Heart right ventricle (tissue), 16 donors: ENCODE measurements around the gene SLC66A1. TPM values are rescaled to one million over a fixed set of nuclear protein-coding genes. Genes with fewer than 3 reads are reported as not detected.

Experiments
- ATAC-seq, 8 donors: fragments of 200-7000 bp; cut with Tn5 transposase; one replicate each; pipeline ENCODE4 v1.9.1; 2020; ENCODE audit warnings: mild to moderate bottlenecking in 8 of 8, moderate library complexity in 8 of 8, moderate number of reproducible peaks in 1 of 8
- DNase-seq, 2 donors: peaks; one replicate each; pipeline ENCODE4 v3.0.0-alpha.2; 2020
- H3K27ac ChIP-seq, 10 donors: fragments of 200-600 bp; sonication (generic) in 2 of 10; one replicate each; pipeline versions ENCODE4 v1.5.0 to v1.8.0; 2020 to 2022; ENCODE audit warnings: mild to moderate bottlenecking in 3 of 10
- H3K27me3 ChIP-seq, 7 donors: fragments of 200-600 bp; one replicate each; pipeline ENCODE4 v1.8.0; 2021 to 2022; ENCODE audit warnings: mild to moderate bottlenecking in 2 of 7
- H3K36me3 ChIP-seq, 9 donors: fragments of 200-600 bp; sonication (generic) in 1 of 9; one replicate each; pipeline versions ENCODE4 v1.5.0 to v1.8.0; 2020 to 2022; ENCODE audit warnings: mild to moderate bottlenecking in 2 of 9
- H3K4me1 ChIP-seq, 9 donors: fragments of 200-600 bp; sonication (generic) in 1 of 9; one replicate each; pipeline versions ENCODE4 v1.5.0 to v1.8.0; 2020 to 2022; ENCODE audit warnings: mild to moderate bottlenecking in 4 of 9
- H3K4me3 ChIP-seq, 10 donors: fragments of 200-600 bp; sonication (generic) in 2 of 10; one replicate each; pipeline versions ENCODE4 v1.5.0 to v1.8.0; 2020 to 2022; ENCODE audit warnings: mild to moderate bottlenecking in 7 of 10, moderate library complexity in 2 of 10
- H3K9me3 ChIP-seq, 11 donors: fragments of 200-600 bp in 10 of 11; sonication (generic) in 2 of 11; one replicate each; pipeline versions ENCODE4 v1.5.0 to v1.8.0; 2013 to 2022; ENCODE audit warnings: mild to moderate bottlenecking in 2 of 11, control low read depth in 1 of 11, moderate library complexity in 1 of 11
- WGBS, 2 donors: extraction: QIAGEN DNeasy Blood & Tissue Kit; methylation state at CpG; one replicate each; pipeline ENCODE4 v1.1.7; 2013; ENCODE audit warnings: inconsistent platforms in 1 of 2; 5-methylcytosine and 5-hydroxymethylcytosine counted together
- intact Hi-C, 10 donors: fragments of 100-400 bp; cut with DNase I; formaldehyde crosslinking; loops; one replicate each; pipeline versions ENCODE4 v1.11.1 to v1.14.2; 2022
- polyA plus RNA-seq, 2 donors: library from polyadenylated mRNA; stranded (reverse); fragments of 200-250 nt; gene quantifications; one replicate each; pipeline ENCODE4 v1.2.3, GENCODE V29; 2013
- total RNA-seq, 10 donors: library from RNA; stranded (reverse); fragmentation: NEBNext Ultra II Directional in 3 of 10; extraction: Animal tissue kit (Norgen Biotek cat#: 25700) in 3 of 10; gene quantifications; one replicate each; pipeline versions ENCODE4 v1.2.1 to v1.2.4, GENCODE V29; 2021 to 2023
- TF ChIP-seq, protein P1 (sequence below), 9 donors: fragments of 200-600 bp; sonication (generic) in 2 of 9; IDR thresholded peaks; one replicate each; pipeline versions ENCODE4 v1.5.0 to v1.8.0; 2021 to 2022; ENCODE audit warnings: antibody characterized with exemption in 9 of 9, mild to moderate bottlenecking in 5 of 9, moderate library complexity in 1 of 9
- donor health status: Arrhythmogenic right ventricular cardiomyopathy.
- donor health status: ischemic (EF 13 %, LVEDD 7.1; RV severe dilation, severe dysfunction).
- donor health status: healthy with polysubstance abuse.
- donor health status: DM: no; HTN: yes; CAD: no.
- donor health status: DM: no; HTN: no; CAD: no.
- donor health status: ischemic (EF 25% LVEDD 6.9; RV normal size, moderate dysfunction).
- donor health status: ischemic (EF 25% LVEDD 5.7; RV mildly dilated, moderate dysfunction).
- donor health status: healthy.
- donor health status: DM: yes; HTN: yes; CAD: no.
- donor health status: Ischemic cardiomyopathy.
- donor health status: ischemic (EF 35%, LVEDD 5.7; RV mildly dilated, moderate dysfunction).
- donor health status: nonischemic (EF 11% LVEDD 7.7; RV severe dilation, severe dysfunction).
- donor health status: DM: yes; HTN: yes; CAD: no.
- donor health status: PGD.
- donor health status: ischemic (EF 29% LVEDD 5.4; RV normal size, mild dysfunction).
- donor health status: nonischemic (EF 23%, LVEDD 6.1; RV moderate dilation, normal function).

SLC66A1 gene
- total and polyA plus RNA-seq, 12 donors = 4.2 to 18.0 (median 7.1) TPM

DNA sequence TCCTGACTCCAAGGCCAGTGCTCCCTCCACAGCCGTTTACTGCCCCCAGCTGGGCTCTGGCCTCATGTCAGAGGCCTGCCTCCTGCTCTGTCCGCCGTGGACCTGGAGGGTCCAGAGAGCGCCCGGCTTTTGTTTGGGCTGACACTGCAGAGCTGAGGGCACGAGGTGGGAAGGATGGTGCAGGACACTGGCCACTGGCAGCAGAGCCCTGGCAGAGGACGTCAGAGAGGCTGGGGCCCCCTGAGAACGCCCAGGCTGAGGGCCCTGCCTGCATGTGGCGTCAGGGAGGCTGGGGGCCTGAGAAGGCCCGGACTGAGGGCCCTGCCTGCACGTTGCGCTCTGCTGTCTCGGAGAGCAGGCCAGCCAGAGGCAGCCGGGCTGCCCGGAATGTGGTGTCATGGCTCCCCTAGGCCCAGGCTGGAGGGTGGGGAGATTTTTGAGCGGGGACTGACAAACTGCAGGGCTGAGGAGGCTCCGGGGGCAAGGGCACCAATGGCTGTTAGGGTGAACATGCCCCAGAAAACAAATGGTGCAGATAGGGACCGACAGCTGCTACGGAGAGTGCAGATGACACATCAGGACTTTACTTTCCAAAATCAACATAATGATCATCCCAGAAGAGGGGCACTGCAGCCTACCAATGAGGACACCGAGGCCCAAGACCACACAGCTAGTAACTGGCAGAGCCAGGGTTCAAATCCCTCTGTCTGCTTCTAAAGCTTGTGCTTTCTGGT is 31.7 kb downstream of the SLC66A1 start:
- Histone ChIP-seq H3K27me3 (no peaks in the 10 kb centered on the region), H3K4me3 (no peak overlapping the region), H3K9me3 (no peaks in the 10 kb centered on the region), H3K4me1 (peaks cover 3 to 34% (median 20%) of the 10 kb centered on the region in 9 donors), H3K27ac (peak overlapping the region in 2 of 10 donors; percentile 10), H3K36me3 (peaks cover 0 to 92% (median 19%) of the 10 kb centered on the region in 9 donors)
- TF ChIP-seq, protein P1, sequence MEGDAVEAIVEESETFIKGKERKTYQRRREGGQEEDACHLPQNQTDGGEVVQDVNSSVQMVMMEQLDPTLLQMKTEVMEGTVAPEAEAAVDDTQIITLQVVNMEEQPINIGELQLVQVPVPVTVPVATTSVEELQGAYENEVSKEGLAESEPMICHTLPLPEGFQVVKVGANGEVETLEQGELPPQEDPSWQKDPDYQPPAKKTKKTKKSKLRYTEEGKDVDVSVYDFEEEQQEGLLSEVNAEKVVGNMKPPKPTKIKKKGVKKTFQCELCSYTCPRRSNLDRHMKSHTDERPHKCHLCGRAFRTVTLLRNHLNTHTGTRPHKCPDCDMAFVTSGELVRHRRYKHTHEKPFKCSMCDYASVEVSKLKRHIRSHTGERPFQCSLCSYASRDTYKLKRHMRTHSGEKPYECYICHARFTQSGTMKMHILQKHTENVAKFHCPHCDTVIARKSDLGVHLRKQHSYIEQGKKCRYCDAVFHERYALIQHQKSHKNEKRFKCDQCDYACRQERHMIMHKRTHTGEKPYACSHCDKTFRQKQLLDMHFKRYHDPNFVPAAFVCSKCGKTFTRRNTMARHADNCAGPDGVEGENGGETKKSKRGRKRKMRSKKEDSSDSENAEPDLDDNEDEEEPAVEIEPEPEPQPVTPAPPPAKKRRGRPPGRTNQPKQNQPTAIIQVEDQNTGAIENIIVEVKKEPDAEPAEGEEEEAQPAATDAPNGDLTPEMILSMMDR (IDR thresholded peaks at IDR 0.05) = no peak
- intact Hi-C loops = loop anchor here in 7 of 10 donors (2.0 to 5.0 kb wide), 4 partner anchors 239 to 314 kb away; no protein-coding TSS in a partner anchor
- WGBS, 2 donors = 88 to 90% methylated on average over 20 of the region's 20 CpGs
- DNase-seq (no peak), ATAC-seq (no peak)

DNA sequence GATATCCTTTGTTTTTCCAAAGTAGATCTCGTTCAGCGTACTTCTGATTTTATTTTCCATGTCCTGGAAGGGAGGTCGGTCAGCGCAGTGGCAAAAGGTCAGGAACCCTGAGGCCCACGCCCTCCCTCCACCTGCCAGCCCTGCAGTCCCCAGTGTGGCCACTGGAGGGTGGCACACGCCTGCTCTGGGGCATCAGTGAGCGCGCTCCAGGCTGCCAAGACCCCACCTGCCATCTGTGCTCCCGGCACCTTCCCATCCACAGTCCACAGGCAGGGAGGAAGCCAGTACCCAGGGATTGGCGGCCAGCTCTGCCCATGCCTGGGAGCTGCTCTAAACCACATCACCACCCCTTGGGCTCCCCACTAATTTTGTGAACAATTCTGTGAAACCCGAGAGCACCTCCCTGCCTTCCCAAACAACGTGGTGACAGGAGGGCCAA is 32.3 kb downstream of the SLC66A1 start:
- H3K27ac ChIP-seq = peak overlapping the region in 2 of 10 donors; percentile 10
- TF ChIP-seq, protein P1 (IDR thresholded peaks at IDR 0.05) = peak; percentile 84 to 94 (median 87)
- ATAC-seq (peak; percentile 66 to 76 (median 74)), DNase-seq (peak; percentile 54 to 70)
- H3K27me3 ChIP-seq = no peaks in the 10 kb centered on the region
- H3K9me3 ChIP-seq = no peaks in the 10 kb centered on the region
- peaks cover 0 to 92% (median 20%) of the 10 kb centered on the region in 9 donors for H3K36me3 ChIP-seq
- H3K4me1 ChIP-seq = peaks cover 3 to 34% (median 20%) of the 10 kb centered on the region in 9 donors
- no peak overlapping the region for H3K4me3 ChIP-seq
- intact Hi-C loops = loop anchor here in 7 of 10 donors (2.0 to 5.0 kb wide), 4 partner anchors 238 to 313 kb away; no protein-coding TSS in a partner anchor
- WGBS, 2 donors = 66 to 69% methylated on average over 12 of the region's 12 CpGs

DNA sequence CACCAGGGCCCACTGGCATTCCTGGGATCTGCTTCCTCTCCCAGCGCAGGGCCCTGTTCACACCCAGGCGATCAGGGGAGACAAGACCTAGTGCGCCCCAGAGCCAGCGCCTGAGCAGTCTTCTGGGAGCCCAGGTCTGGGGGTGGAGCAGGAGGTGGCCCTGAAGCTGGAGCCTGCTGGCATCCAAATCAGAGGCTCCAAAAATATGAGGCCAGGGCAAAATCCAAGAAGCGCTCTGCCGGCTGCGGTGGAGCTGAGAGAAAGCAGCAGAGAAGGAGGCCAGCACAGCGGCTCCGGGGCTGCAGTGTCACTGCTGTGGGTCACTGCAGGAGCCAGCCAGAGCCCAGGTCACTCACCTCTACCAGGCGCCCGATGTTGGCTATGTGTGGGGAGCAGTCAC is 32.7 kb downstream of the SLC66A1 start:
- Histone ChIP-seq H3K4me1 (peaks cover 3 to 34% (median 20%) of the 10 kb centered on the region in 9 donors), H3K27me3 (no peaks in the 10 kb centered on the region), H3K4me3 (no peak overlapping the region), H3K9me3 (no peaks in the 10 kb centered on the region), H3K27ac (no peak overlapping the region), H3K36me3 (peaks cover 0 to 92% (median 19%) of the 10 kb centered on the region in 9 donors)
- TF ChIP-seq, protein P1 (IDR thresholded peaks at IDR 0.05) = no peak
- ATAC-seq = no peak
- DNase-seq = no peak
- WGBS, 2 donors = 93 to 94% methylated on average over 11 of the region's 11 CpGs
- intact Hi-C loops = loop anchor here in 8 of 10 donors (2.0 to 5.0 kb wide), 4 partner anchors 237 to 312 kb away; no protein-coding TSS in a partner anchor

DNA sequence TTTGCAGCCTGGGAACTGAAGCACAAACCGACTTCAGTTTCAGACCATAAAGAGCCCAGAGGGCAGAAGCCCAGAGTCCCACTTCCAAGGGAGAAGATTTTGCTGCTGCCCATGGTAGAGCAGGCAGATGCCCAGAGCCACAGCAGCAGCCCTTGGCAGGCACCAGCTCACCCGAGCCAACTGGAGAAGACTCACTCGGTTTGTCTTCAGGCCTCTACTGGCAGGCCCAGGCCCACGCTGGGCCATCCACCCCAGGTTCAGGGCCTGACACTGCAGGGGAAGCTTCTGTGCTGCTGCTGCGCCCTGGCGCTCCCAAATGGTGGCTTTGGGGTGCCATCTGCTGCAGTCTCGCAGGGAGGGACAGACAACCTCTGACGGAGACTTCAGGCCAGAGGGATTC is 33.3 kb downstream of the SLC66A1 start:
- H3K9me3 ChIP-seq = no peaks in the 10 kb centered on the region
- no peak overlapping the region for H3K27ac ChIP-seq
- H3K36me3 ChIP-seq = peaks cover 0 to 92% (median 24%) of the 10 kb centered on the region in 9 donors
- DNase-seq = no peak
- TF ChIP-seq, protein P1 (IDR thresholded peaks at IDR 0.05) = no peak
- no peaks in the 10 kb centered on the region for H3K27me3 ChIP-seq
- WGBS, 2 donors = 91 to 96% methylated on average over 8 of the region's 8 CpGs
- H3K4me1 ChIP-seq = peaks cover 3 to 34% (median 20%) of the 10 kb centered on the region in 9 donors
- no peak for ATAC-seq
- H3K4me3 ChIP-seq = no peak overlapping the region
- intact Hi-C loops = loop anchor here in 6 of 10 donors (2.0 to 5.0 kb wide), 2 partner anchors 305 to 307 kb away; no protein-coding TSS in a partner anchor
